Keratinocyte (primary cell): Measurements from ENCODE around the gene TRAF3. TPM values are rescaled to one million over a fixed set of nuclear protein-coding genes. Genes with fewer than 3 reads are reported as not detected.

Source experiments
- DNase-seq: peaks from one replicate; pipeline ENCODE4 v3.0.0-alpha.2; 2011; ENCODE audit warnings: low read depth, missing footprints, low spot score
- FAIRE-seq: peaks from 2 replicates; lab custom pipeline; 2011; peaks lifted over from hg19 to GRCh38; lab: Jason Lieb, UNC
- H2AFZ ChIP-seq: 2 replicates; pipeline ENCODE4 v1.6.0; 2012; ENCODE audit warnings: low read length, control low read depth, inconsistent platforms; ENCODE audit not compliant: control insufficient read depth
- H3K27ac ChIP-seq: 2 replicates; pipeline ENCODE4 v1.5.1; 2011; ENCODE audit warnings: low read length; ENCODE audit not compliant: control insufficient read depth, insufficient read depth
- H3K27me3 ChIP-seq: 3 replicates; pipeline ENCODE4 v1.6.0; 2011; ENCODE audit warnings: low read length; ENCODE audit not compliant: control insufficient read depth, insufficient read depth; ENCODE audit errors: extremely low read depth
- H3K36me3 ChIP-seq, 2 experiments: 2 replicates in 1 of 2; 3 replicates in 1 of 2; pipeline ENCODE4 v1.5.1; 2011; ENCODE audit warnings: low read length in 2 of 2, mild to moderate bottlenecking in 1 of 2; ENCODE audit not compliant: control insufficient read depth in 2 of 2, insufficient read depth in 2 of 2; ENCODE audit errors: extremely low read depth in 1 of 2
- H3K4me1 ChIP-seq: 3 replicates; pipeline ENCODE4 v1.5.1; 2011; ENCODE audit warnings: low read length; ENCODE audit not compliant: control insufficient read depth, insufficient read depth; ENCODE audit errors: extremely low read depth
- H3K4me2 ChIP-seq: 3 replicates; pipeline ENCODE4 v1.6.0; 2011; ENCODE audit warnings: low read depth, low read length; ENCODE audit not compliant: control insufficient read depth, insufficient read depth; ENCODE audit errors: extremely low read depth
- H3K4me3 ChIP-seq, 3 experiments: fragments of 200-600 bp in 1 of 3; sonication (generic) in 1 of 3; 2 replicates in 2 of 3; 3 replicates in 1 of 3; pipeline ENCODE4 v1.5.1; 2011 to 2016; ENCODE audit warnings: low read length in 3 of 3, mild to moderate bottlenecking in 3 of 3, control low read depth in 2 of 3, inconsistent platforms in 1 of 3, low read depth in 1 of 3, mixed read lengths in 1 of 3, mixed run types in 1 of 3, moderate library complexity in 1 of 3; ENCODE audit not compliant: control insufficient read depth in 2 of 3, insufficient read depth in 2 of 3; ENCODE audit errors: extremely low read depth in 1 of 3
- H3K79me2 ChIP-seq: 2 replicates; pipeline ENCODE4 v1.6.0; 2012; ENCODE audit warnings: low read length; ENCODE audit not compliant: control insufficient read depth, insufficient read depth
- H3K9ac ChIP-seq: 3 replicates; pipeline ENCODE4 v1.6.0; 2011; ENCODE audit warnings: low read length; ENCODE audit not compliant: control insufficient read depth, insufficient read depth; ENCODE audit errors: extremely low read depth
- H3K9me1 ChIP-seq: 3 replicates; pipeline ENCODE4 v1.6.0; 2011; ENCODE audit warnings: low read length; ENCODE audit not compliant: control insufficient read depth, insufficient read depth; ENCODE audit errors: extremely low read depth
- H3K9me3 ChIP-seq: 2 replicates; pipeline ENCODE4 v1.5.1; 2012; ENCODE audit warnings: low read depth, low read length; ENCODE audit not compliant: control insufficient read depth
- H4K20me1 ChIP-seq: 3 replicates; pipeline ENCODE4 v1.6.0; 2011; ENCODE audit warnings: low read length; ENCODE audit not compliant: control insufficient read depth, insufficient read depth; ENCODE audit errors: extremely low read depth
- EZH2 ChIP-seq: IDR thresholded peaks from one replicate; pipeline ENCODE4 v1.6.1; 2012; ENCODE audit warnings: inconsistent platforms, mild to moderate bottlenecking, low read length, moderate library complexity
- dilution Hi-C: fragments of 300-500 bp; cut with MboI; formaldehyde crosslinking; loops from one replicate; pipeline ENCODE4 v1.7.0; 2020; ENCODE audit warnings: low sequenced_read_pairs; ENCODE audit not compliant: extremely low pct_ligation_motif_present
- polyA plus RNA-seq, 5 experiments: library from polyadenylated mRNA; depleted of rRNA in 3 of 5; stranded (reverse) in 3 of 5; stranded (forward) in 1 of 5; unstranded in 1 of 5; fragments of >200 nt; gene quantifications; 1 replicate in 1 of 5; 2 replicates in 3 of 5; 3 replicates in 1 of 5; pipeline versions ENCODE4 v1.2.1 to v1.2.3, GENCODE V29; 2011 to 2012; ENCODE audit warnings: missing spikeins in 2 of 5, low read depth in 1 of 5, low replicate concordance in 1 of 5
- TF ChIP-seq, protein P1 (sequence below), 3 experiments: IDR thresholded peaks in 1 of 3; conservative IDR thresholded peaks in 1 of 3; optimal IDR thresholded peaks in 1 of 3; 2 replicates in 2 of 3; 3 replicates in 1 of 3; pipeline versions ENCODE3 to v1.5.1; 2011; ENCODE audit warnings: low read length in 3 of 3, mild to moderate bottlenecking in 3 of 3, moderate library complexity in 2 of 3, control low read depth in 1 of 3, inconsistent platforms in 1 of 3; ENCODE audit not compliant: insufficient read depth in 2 of 3; ENCODE audit errors: extremely low read depth in 1 of 3

Gene TRAF3
- polyA plus RNA-seq, 1 donor (not counting 4 experiments of a cell fraction or from before 2014, with no cell fraction given), result 12.5 TPM

DNA sequence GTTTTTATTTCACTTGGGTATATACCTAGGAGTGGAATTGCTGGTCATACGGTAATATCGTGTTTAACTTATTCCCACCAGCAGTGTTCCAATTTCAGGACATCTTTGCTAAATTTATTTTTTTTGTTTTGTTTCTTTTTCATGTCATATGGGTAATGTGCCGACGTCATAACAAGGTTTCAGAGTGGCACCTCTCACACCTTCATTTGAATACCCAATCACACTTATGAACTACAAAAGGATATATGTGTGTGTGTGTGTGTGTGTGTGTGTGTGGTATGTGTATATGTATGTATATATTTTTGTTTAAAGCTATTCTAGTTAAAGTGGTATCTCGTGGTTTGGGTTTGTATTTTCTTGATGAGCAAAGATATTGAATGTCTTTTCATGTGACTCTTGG lies 12.1 kb downstream of the TRAF3 start:
- no peaks in the 10 kb centered on the region for H3K36me3 ChIP-seq
- no peak overlapping the region for H3K9ac ChIP-seq
- dilution Hi-C loops, result no loop called here
- no peaks in the 10 kb centered on the region for H4K20me1 ChIP-seq
- H3K4me1 ChIP-seq, result peaks cover 6% of the 10 kb centered on the region
- H3K4me3 ChIP-seq, result no peak overlapping the region
- DNase-seq (no peak), FAIRE-seq (no peak)
- H3K27me3 ChIP-seq, result no peaks in the 10 kb centered on the region
- H3K4me2 ChIP-seq, result no peak overlapping the region
- peaks cover 87% of the 10 kb centered on the region for H3K79me2 ChIP-seq
- H3K27ac ChIP-seq, result no peak overlapping the region
- TF ChIP-seq, protein P1, sequence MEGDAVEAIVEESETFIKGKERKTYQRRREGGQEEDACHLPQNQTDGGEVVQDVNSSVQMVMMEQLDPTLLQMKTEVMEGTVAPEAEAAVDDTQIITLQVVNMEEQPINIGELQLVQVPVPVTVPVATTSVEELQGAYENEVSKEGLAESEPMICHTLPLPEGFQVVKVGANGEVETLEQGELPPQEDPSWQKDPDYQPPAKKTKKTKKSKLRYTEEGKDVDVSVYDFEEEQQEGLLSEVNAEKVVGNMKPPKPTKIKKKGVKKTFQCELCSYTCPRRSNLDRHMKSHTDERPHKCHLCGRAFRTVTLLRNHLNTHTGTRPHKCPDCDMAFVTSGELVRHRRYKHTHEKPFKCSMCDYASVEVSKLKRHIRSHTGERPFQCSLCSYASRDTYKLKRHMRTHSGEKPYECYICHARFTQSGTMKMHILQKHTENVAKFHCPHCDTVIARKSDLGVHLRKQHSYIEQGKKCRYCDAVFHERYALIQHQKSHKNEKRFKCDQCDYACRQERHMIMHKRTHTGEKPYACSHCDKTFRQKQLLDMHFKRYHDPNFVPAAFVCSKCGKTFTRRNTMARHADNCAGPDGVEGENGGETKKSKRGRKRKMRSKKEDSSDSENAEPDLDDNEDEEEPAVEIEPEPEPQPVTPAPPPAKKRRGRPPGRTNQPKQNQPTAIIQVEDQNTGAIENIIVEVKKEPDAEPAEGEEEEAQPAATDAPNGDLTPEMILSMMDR (optimal IDR thresholded peaks at IDR 0.05 in 1 of 3, IDR thresholded peaks at IDR 0.05 in 1 of 3, conservative IDR thresholded peaks at IDR 0.05 in 1 of 3; ENCODE audit: extremely low read depth in 1 of 3, insufficient read depth in 2 of 3, low read length in 3 of 3), result no peak
- no peak for TF ChIP-seq EZH2
- no peak overlapping the region for H2AFZ ChIP-seq
- no peaks in the 10 kb centered on the region for H3K9me3 ChIP-seq
- H3K9me1 ChIP-seq, result no peaks in the 10 kb centered on the region

DNA sequence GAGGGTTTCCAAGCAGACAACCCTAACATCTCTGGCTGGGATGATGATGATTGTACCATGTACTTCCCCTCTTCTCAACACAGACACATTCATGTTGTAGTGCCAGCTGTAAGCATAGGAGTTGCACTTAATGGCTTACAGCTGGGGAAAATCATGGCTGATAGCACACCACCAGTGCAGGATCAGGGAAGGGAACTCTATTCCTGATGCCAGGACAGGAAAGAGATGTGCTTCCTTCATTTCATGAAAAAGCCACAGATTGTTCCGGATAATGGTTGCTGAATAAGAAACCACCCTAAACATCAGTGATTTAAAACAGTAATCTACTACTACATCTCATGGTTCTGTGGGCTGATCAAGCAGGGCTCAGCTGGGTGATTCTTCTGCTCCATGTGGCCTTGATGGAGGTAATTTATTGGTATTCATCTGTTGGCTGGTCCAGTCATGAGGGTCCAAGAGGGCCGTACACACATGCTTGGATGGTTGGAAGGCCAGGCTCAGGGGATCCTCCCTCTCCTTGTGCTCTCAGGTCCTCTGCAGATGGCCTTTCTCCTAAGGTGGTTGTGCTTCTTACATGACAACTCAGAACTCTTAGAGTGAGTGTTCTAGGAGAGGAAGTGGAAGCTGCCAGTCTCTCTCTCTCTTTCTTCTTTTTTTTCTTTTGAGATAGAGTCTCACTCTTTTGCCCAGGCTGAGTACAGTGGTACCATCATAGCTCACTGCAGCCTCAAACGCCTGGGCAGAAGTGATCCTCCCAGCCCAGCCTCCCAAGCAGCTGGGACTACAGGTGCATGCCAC lies 16.5 kb downstream of the TRAF3 start:
- H3K4me3 ChIP-seq, result no peak overlapping the region
- no peaks in the 10 kb centered on the region for H3K9me3 ChIP-seq
- H3K9ac ChIP-seq, result no peak overlapping the region
- H3K9me1 ChIP-seq, result no peaks in the 10 kb centered on the region
- FAIRE-seq, result no peak
- peaks cover 13% of the 10 kb centered on the region for H3K4me1 ChIP-seq
- TF ChIP-seq, protein P1 (optimal IDR thresholded peaks at IDR 0.05 in 1 of 3, IDR thresholded peaks at IDR 0.05 in 1 of 3, conservative IDR thresholded peaks at IDR 0.05 in 1 of 3; ENCODE audit: extremely low read depth in 1 of 3, insufficient read depth in 2 of 3, low read length in 3 of 3), result no peak
- no peak for TF ChIP-seq EZH2
- no peak for DNase-seq
- dilution Hi-C loops, result no loop called here
- H3K27me3 ChIP-seq, result no peaks in the 10 kb centered on the region
- no peak overlapping the region for H2AFZ ChIP-seq
- no peak overlapping the region for H3K4me2 ChIP-seq
- H4K20me1 ChIP-seq, result no peaks in the 10 kb centered on the region
- peaks cover 0 to 5% of the 10 kb centered on the region in 2 experiments for H3K36me3 ChIP-seq
- no peak overlapping the region for H3K27ac ChIP-seq
- peaks cover 68% of the 10 kb centered on the region for H3K79me2 ChIP-seq
